ENCODE measurements around the gene AASDH. TPM values are rescaled to one million over a fixed set of nuclear protein-coding genes. Genes with fewer than 3 reads are reported as not detected.

The AASDH gene
- polyA plus RNA-seq, 1 of the 3 experiments (the other 2 are of a cell fraction): 4.4 TPM

DNA sequence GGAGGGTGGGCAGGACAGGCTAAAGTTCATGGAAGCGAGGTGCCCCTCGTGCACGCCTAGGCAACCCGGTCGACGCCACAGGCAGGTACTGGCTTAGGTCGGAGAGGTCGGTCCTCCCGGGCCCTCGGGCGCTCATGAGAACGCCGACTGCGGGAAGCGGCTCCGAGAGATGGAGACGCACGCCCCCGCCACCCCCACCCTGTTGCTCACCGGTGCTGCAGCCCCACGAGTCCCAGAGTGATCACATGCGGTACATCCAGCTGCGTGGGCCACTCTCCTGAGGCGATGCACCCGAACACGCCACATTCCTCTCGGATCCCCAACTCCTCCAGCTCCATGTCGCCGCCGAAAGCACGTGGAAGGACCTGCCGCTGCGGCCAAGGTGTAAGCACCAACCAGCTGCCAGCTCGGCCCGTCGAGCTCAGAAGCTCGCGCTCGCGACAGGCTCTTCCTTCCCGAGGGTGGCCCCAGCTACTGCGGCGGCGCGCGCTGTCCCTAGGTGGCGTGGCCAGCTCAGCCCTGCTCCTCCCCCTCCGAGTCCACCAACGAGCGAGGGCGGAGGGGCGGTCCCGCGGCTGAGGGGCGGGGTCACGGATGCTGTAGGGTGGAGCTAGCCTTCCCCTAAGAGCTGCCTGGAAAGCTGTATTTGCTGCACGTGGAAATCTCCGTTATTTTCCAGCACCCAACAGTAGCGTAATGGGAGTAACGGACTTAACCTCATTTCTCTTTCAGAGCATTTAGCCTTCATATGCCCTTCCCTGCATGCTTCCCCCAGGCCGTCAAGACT, 48.0 kb upstream of the AASDH start, which contains the start of gene PPAT (continued):
- TF ChIP-seq, protein P1, sequence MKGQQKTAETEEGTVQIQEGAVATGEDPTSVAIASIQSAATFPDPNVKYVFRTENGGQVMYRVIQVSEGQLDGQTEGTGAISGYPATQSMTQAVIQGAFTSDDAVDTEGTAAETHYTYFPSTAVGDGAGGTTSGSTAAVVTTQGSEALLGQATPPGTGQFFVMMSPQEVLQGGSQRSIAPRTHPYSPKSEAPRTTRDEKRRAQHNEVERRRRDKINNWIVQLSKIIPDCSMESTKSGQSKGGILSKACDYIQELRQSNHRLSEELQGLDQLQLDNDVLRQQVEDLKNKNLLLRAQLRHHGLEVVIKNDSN (IDR thresholded peaks at IDR 0.05; ENCODE audit: borderline replicate concordance, low read depth): peak; percentile 49; the same call in 1 of the 2 replicates
- TF ChIP-seq JUND (IDR thresholded peaks at IDR 0.05) (no peak), NFIC (IDR thresholded peaks at IDR 0.05; ENCODE audit: borderline replicate concordance) (no peak), FOXJ3 (CRISPR knock-in tag; IDR thresholded peaks at IDR 0.05) (no peak), MXI1 (IDR thresholded peaks at IDR 0.05; ENCODE audit: low read depth, low read length) (peak; percentile 99), EP300 (IDR thresholded peaks at IDR 0.05; ENCODE audit: borderline replicate concordance in 1 of 2, low read depth in 1 of 2, low read length in 1 of 2) (0 out of 4 replicates have a peak, but pooled peaks of 1 of the 2 experiments have one; percentile 39)

DNA sequence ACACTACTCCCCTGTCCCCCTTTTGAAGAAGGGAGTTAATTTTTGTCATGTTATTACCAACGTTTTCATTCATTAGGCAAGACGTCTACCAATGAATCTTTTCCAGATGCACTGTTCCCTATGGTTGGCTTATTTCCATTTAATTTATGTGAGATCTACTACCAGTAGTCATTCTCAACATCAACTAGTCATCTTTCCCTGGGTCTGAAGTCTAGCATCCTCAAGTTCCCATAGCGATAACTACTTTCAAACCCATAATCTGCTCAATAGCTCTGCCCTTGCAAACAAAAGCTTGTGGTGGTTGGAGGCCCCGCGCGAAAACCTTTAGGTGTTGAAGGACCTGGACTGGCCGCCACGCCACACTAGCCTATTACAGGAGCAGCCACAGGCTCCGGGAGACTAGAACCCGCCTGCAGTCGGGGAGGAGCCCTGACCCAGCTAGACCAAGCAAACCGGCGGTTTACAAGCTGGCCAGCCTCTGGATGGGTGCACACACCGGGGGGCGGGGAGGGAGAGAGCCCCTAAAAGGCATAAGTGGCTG, 47.4 kb upstream of the AASDH start:
- peaks cover 4% of the 10 kb centered on the region; the same call in 1 of the 2 replicates for H4K20me1 ChIP-seq (ENCODE audit: insufficient read depth)
- peak overlapping the region; percentile 89 for H3K9ac ChIP-seq
- no peaks in the 10 kb centered on the region for H3K9me3 ChIP-seq
- peak overlapping the region; percentile 74 to 87 for H3K4me3 ChIP-seq (ENCODE audit: low read depth in 2 of 2, low read length in 1 of 2)
- WGBS (ENCODE audit: low lambda C conversion rate): 0% methylated on average over 7 of the region's 15 CpGs
- H3K36me3 ChIP-seq (replicated peaks in 1 of 2; ENCODE audit: control insufficient read depth in 1 of 2, insufficient read depth in 2 of 2, low read length in 1 of 2): no peaks in the 10 kb centered on the region
- CTCF ChIA-PET: interaction anchor here (1.0 to 2.6 kb wide), 4 partner anchors 10 to 966 kb away, joined by 3 to 21 read pairs (median 4); partner anchors contain the start of gene AASDH
- no peaks in the 10 kb centered on the region for H3K27me3 ChIP-seq (ENCODE audit: insufficient read depth)
- peak overlapping the region; percentile 97 for H3K4me2 ChIP-seq
- TF ChIP-seq RXRA (IDR thresholded peaks at IDR 0.05; ENCODE audit: borderline replicate concordance, low read depth): no peak
- 0 out of 2 replicates have a peak, but pooled peaks have one; percentile 20 for TF ChIP-seq TAF1 (IDR thresholded peaks at IDR 0.05; ENCODE audit: borderline replicate concordance, low read depth, low read length)
- H3K27ac ChIP-seq (ENCODE audit: low read depth in 2 of 2, low read length in 1 of 2): peak overlapping the region; percentile 95 to 96
- H3K4me1 ChIP-seq (ENCODE audit: control insufficient read depth in 1 of 2, insufficient read depth in 2 of 2, low read depth in 1 of 2, low read length in 1 of 2): peaks cover 1 to 6% of the 10 kb centered on the region in 2 experiments; a peak in 3 of 4 replicates
- peak overlapping the region; percentile 80 for H2AFZ ChIP-seq (ENCODE audit: low read depth)
- peaks cover 86% of the 10 kb centered on the region for H3K79me2 ChIP-seq (ENCODE audit: insufficient read depth)
- POLR2A ChIA-PET: interaction anchor here (0.7 to 2.9 kb wide), 4 partner anchors 9 to 47 kb away, joined by 3 to 29 read pairs (median 11); partner anchors contain the start of genes AASDH and SRP72
- H3F3A ChIP-seq (replicated peaks; ENCODE audit: insufficient read depth): peaks cover 13% of the 10 kb centered on the region
- H3K9me2 ChIP-seq: no peaks in the 10 kb centered on the region
- DNase-seq: peak; percentile 64

DNA sequence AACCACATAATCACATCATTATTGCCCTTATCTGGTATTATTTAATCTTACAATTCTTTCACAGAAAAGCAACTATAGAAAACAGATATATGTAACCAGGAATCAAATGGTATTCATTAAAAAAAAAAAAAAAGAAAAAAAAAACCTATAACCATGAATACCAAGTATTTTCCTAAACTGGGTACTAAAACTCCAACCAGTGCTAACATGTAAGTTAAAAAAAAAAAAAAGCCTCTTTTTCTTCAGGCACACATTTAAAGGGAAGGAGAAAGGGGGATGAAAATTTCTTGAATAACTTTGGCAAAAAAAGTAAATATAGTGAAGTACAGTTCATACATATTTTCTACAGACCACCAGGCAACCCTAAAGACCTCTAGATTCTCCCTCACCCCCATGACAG, 46.0 kb upstream of the AASDH start:
- H3K27me3 ChIP-seq (ENCODE audit: insufficient read depth): no peaks in the 10 kb centered on the region
- no peaks in the 10 kb centered on the region for H4K20me1 ChIP-seq (ENCODE audit: insufficient read depth)
- CTCF ChIA-PET: interaction anchor here (0.8 to 2.6 kb wide), 3 partner anchors 8 to 484 kb away, joined by 3 to 21 read pairs (median 5); partner anchors contain the start of gene CEP135
- peaks cover 0 to 6% of the 10 kb centered on the region in 2 experiments; a peak in 3 of 4 replicates for H3K4me1 ChIP-seq (ENCODE audit: control insufficient read depth in 1 of 2, insufficient read depth in 2 of 2, low read depth in 1 of 2, low read length in 1 of 2)
- no peaks in the 10 kb centered on the region for H3K36me3 ChIP-seq (replicated peaks in 1 of 2; ENCODE audit: control insufficient read depth in 1 of 2, insufficient read depth in 2 of 2, low read length in 1 of 2)
- no peak for TF ChIP-seq GABPA (IDR thresholded peaks at IDR 0.05; ENCODE audit: low read depth)
- H3K4me3 ChIP-seq (ENCODE audit: low read depth in 2 of 2, low read length in 1 of 2): peak overlapping the region in 1 of 2 experiments; percentile 87; a peak in 2 of 4 replicates
- DNase-seq: no peak
- peak overlapping the region; percentile 97 for H3K4me2 ChIP-seq
- peaks cover 86% of the 10 kb centered on the region for H3K79me2 ChIP-seq (ENCODE audit: insufficient read depth)
- no peaks in the 10 kb centered on the region for H3K9me2 ChIP-seq
- H3K9ac ChIP-seq: no peak overlapping the region; the same call in 1 of the 2 replicates
- POLR2A ChIA-PET: no interaction called here
- H2AFZ ChIP-seq (ENCODE audit: low read depth): no peak overlapping the region
- no peaks in the 10 kb centered on the region for H3K9me3 ChIP-seq
- no peak overlapping the region for H3K27ac ChIP-seq (ENCODE audit: low read depth in 2 of 2, low read length in 1 of 2)
- peaks cover 16% of the 10 kb centered on the region for H3F3A ChIP-seq (replicated peaks; ENCODE audit: insufficient read depth)
